Stomach (tissue), 9 donors: ENCODE results near the gene IQCM. TPM values are rescaled to one million over a fixed set of nuclear protein-coding genes. Genes with fewer than 3 reads are reported as not detected.

Source experiments
- DNase-seq, 2 donors: peaks; one replicate each; pipeline versions ENCODE4 v3.0.0 to v3.0.0-alpha.2; 2013 to 2019
- H3K27ac ChIP-seq, 5 donors: fragments of 200-600 bp in 4 of 5; sonication (generic) in 4 of 5; one replicate each; pipeline ENCODE4 v1.5.1; 2013 to 2019; ENCODE audit warnings: mild to moderate bottlenecking in 1 of 5, moderate library complexity in 1 of 5
- H3K27me3 ChIP-seq, 3 donors: fragments of 200-600 bp; sonication (generic); one replicate each; pipeline ENCODE4 v1.5.1; 2017 to 2019; ENCODE audit warnings: mixed run types in 1 of 3
- H3K36me3 ChIP-seq, 4 donors: fragments of 200-600 bp; sonication (generic); 1 replicate in 3 of 4; 2 replicates in 1 of 4; pipeline ENCODE4 v1.5.1; 2016 to 2019
- H3K4me1 ChIP-seq, 4 donors: fragments of 200-600 bp; sonication (generic); one replicate each; pipeline ENCODE4 v1.5.1; 2016 to 2019
- H3K4me3 ChIP-seq, 4 donors: fragments of 200-600 bp; sonication (generic) in 3 of 4; one replicate each; pipeline ENCODE4 v1.5.1; 2016 to 2019; ENCODE audit warnings: mild to moderate bottlenecking in 1 of 4
- H3K9me3 ChIP-seq, 4 donors: fragments of 200-600 bp; sonication (generic); one replicate each; pipeline ENCODE4 v1.5.1; 2016 to 2019
- EP300 ChIP-seq: sonication (generic); formaldehyde crosslinking; IDR thresholded peaks from one replicate; pipeline ENCODE4 v1.6.1; 2017; ENCODE audit warnings: antibody characterized with exemption
- POLR2A ChIP-seq, 4 donors: fragments of 450-650 bp; IDR thresholded peaks; one replicate each; pipeline ENCODE4 v1.6.1; 2016; ENCODE audit warnings: antibody characterized with exemption in 4 of 4, control low read depth in 2 of 4, mild to moderate bottlenecking in 1 of 4, moderate library complexity in 1 of 4
- POLR2AphosphoS5 ChIP-seq, 3 donors: sonication (generic); formaldehyde crosslinking; IDR thresholded peaks; one replicate each; pipeline ENCODE4 v1.6.1; 2016; ENCODE audit warnings: antibody characterized with exemption in 3 of 3
- WGBS, 5 donors: extraction: QIAGEN DNeasy Blood & Tissue Kit in 3 of 5; methylation state at CpG; one replicate each; pipeline versions ENCODE4 v1.1.5 to v1.1.7; 2013 to 2018; 5-methylcytosine and 5-hydroxymethylcytosine counted together
- intact Hi-C: fragments of 100-400 bp; cut with DNase I; formaldehyde crosslinking; loops from one replicate; pipeline ENCODE4 v1.15.1; 2023; ENCODE audit warnings: low total_unique reads
- polyA plus RNA-seq, 3 donors: library from polyadenylated mRNA; stranded (reverse); fragments of 200-250 nt; gene quantifications; one replicate each; pipeline ENCODE4 v1.2.3, GENCODE V29; 2013
- total RNA-seq, 5 donors: library from RNA; depleted of rRNA; stranded (reverse); fragments of >200 nt; gene quantifications; one replicate each; pipeline versions ENCODE4 v1.1.0 to v1.2.3, GENCODE V29; 2014 to 2016
- TF ChIP-seq, protein P1 (sequence below), 7 experiments: fragments of 450-650 bp in 4 of 7; fragments of 200-600 bp in 3 of 7; sonication (generic) in 3 of 7; IDR thresholded peaks; one replicate each; pipeline ENCODE4 v1.5.1; 2016 to 2019; ENCODE audit warnings: antibody characterized with exemption in 7 of 7, control low read depth in 2 of 7, mild to moderate bottlenecking in 1 of 7
- donor health status: healthy with polysubstance abuse.
- donor health status: Bipolar disorder and iron deficiency.
- donor health status: healthy.

Gene IQCM
- total and polyA plus RNA-seq, 8 donors: not detected

DNA sequence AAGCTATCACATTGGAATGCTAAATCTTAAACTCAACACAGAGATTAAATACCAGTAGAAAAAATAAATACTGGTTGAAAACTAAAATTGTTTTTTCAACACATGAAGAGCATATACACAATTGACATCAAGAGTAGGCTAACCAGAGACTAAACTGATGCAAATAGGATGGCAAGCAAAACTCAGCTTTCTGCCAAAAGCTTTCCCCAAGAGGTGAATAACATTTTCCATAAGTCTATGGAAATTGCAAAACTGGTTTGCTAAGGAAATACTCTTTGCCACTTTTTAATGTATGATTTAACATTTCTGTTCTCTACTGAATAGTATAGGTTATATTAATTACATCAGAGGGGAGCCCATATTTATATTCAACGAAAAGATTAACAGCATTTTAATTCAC, 23.8 kb downstream of the IQCM start:
- DNase-seq: peak in 1 of 2 donors; percentile 3
- Histone ChIP-seq H3K27ac (no peak overlapping the region), H3K27me3 (no peaks in the 10 kb centered on the region), H3K9me3 (no peaks in the 10 kb centered on the region), H3K4me1 (no peaks in the 10 kb centered on the region), H3K36me3 (no peaks in the 10 kb centered on the region), H3K4me3 (no peak overlapping the region)
- WGBS, 5 donors: 40 to 63% (median 46%) methylated on average over 1 of the region's 1 CpG
- TF ChIP-seq, protein P1, sequence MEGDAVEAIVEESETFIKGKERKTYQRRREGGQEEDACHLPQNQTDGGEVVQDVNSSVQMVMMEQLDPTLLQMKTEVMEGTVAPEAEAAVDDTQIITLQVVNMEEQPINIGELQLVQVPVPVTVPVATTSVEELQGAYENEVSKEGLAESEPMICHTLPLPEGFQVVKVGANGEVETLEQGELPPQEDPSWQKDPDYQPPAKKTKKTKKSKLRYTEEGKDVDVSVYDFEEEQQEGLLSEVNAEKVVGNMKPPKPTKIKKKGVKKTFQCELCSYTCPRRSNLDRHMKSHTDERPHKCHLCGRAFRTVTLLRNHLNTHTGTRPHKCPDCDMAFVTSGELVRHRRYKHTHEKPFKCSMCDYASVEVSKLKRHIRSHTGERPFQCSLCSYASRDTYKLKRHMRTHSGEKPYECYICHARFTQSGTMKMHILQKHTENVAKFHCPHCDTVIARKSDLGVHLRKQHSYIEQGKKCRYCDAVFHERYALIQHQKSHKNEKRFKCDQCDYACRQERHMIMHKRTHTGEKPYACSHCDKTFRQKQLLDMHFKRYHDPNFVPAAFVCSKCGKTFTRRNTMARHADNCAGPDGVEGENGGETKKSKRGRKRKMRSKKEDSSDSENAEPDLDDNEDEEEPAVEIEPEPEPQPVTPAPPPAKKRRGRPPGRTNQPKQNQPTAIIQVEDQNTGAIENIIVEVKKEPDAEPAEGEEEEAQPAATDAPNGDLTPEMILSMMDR (IDR thresholded peaks at IDR 0.05): no peak
- TF ChIP-seq POLR2AphosphoS5 (IDR thresholded peaks at IDR 0.05): no peak
- intact Hi-C loops: no loop called here

DNA sequence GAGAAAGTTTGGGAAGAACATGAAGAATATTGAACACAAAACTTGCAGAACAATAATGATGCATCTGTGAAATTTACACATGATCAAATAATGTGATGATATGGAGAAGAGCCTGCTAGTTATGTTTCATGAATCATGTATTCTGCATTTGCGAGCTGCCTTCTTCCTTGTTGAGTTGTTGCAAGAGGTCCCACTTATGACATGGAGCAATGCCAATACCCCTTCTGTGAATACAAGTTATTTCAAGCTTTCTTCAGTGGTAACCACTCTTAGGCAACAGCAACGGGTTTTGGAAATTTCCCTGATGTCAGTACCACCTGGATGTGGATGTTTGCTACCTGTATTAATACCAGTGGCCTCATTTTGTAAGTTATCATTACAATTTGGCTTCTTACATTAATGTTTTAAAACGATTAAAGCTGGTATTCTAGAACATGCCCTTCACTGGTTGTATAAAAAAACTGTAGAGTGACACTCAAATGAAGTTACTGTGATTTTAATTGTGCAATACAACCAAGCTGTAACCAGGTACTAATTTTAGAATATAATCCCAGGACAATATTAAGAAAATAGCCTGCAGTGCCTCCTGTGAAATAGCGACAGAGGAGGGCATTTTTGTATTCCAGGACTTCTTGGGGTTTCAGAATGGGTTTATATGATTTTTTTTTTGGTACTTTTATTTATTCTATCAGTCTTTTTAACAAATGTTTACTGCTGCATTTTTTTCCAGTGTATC, 25.3 kb downstream of the IQCM start:
- 44 to 61% (median 58%) methylated on average over 4 of the region's 4 CpGs for WGBS, 5 donors
- Histone ChIP-seq H3K4me1 (no peaks in the 10 kb centered on the region), H3K4me3 (no peak overlapping the region), H3K36me3 (no peaks in the 10 kb centered on the region), H3K9me3 (no peaks in the 10 kb centered on the region), H3K27me3 (no peaks in the 10 kb centered on the region), H3K27ac (no peak overlapping the region)
- intact Hi-C loops: no loop called here
- TF ChIP-seq POLR2AphosphoS5 (IDR thresholded peaks at IDR 0.05) (no peak), POLR2A (IDR thresholded peaks at IDR 0.05) (no peak)
- no peak for DNase-seq

DNA sequence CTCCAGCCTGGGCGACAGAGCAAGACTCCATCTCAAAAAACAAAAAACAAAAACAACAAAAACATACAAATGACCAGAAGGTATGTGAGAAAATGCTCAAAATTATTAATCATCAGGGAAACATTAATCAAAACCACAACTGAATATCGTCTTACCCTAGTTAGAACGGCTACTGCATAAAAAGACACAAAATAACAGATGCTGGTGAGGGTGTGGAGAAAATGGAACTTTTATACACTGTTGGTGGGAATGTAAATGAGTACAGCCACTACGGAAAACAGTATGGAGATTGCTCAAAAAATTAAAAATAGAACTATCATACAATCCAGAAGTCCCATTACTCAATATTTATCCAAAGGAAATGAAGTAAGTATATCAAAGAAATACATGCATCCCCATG, 27.3 kb downstream of the IQCM start:
- DNase-seq: no peak
- Histone ChIP-seq H3K9me3 (no peaks in the 10 kb centered on the region), H3K4me3 (no peak overlapping the region), H3K4me1 (no peaks in the 10 kb centered on the region), H3K36me3 (no peaks in the 10 kb centered on the region), H3K27me3 (no peaks in the 10 kb centered on the region), H3K27ac (no peak overlapping the region)
- intact Hi-C loops: no loop called here
- 79 to 86% (median 83%) methylated on average over 4 of the region's 4 CpGs for WGBS, 5 donors
- TF ChIP-seq POLR2A (IDR thresholded peaks at IDR 0.05): no peak
- TF ChIP-seq EP300: no peak
- TF ChIP-seq POLR2AphosphoS5 (IDR thresholded peaks at IDR 0.05): no peak
- TF ChIP-seq, protein P1 (IDR thresholded peaks at IDR 0.05): no peak

DNA sequence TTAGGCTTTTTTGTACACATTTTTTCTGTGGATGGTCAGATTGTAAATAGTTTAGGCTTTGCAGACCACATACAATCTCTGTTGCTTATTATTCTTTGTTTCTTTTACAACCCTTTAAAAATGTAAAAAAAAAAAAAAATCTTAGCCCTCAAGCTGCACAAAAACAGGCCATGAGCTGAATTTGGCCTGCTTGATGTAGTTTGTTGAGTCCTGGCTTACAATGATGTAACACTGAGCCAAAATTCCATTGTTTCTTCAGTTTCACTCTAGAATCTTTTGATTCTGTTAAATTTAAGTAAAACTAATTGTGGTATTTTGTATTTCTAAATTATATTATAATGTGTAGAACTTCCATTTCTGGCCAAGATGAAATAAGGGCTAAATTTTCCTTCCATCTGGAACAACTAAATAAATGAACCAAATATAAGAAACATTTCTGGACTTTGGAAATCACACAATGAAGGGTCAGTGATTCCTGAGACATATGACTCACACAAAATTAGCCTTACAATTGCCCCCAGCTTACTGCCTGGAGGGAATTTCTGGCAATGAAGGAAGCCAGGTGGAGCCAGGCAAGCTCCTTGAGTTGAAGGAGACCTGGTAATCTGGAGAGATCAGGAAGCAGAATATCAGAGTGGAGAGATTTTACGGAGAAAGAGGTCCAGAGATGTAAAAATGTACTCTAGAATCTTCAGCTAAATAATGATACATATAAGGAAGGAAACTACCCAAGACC, 29.8 kb downstream of the IQCM start:
- TF ChIP-seq, protein P1 (IDR thresholded peaks at IDR 0.05): no peak
- TF ChIP-seq POLR2AphosphoS5 (IDR thresholded peaks at IDR 0.05): no peak
- H3K4me3 ChIP-seq: no peak overlapping the region
- no peaks in the 10 kb centered on the region for H3K9me3 ChIP-seq
- H3K4me1 ChIP-seq: no peaks in the 10 kb centered on the region
- intact Hi-C loops: no loop called here
- no peaks in the 10 kb centered on the region for H3K27me3 ChIP-seq
- DNase-seq: peak in 1 of 2 donors; percentile 29
- WGBS, 5 donors: 75 to 95% (median 91%) methylated on average over 1 of the region's 1 CpG
- H3K27ac ChIP-seq: no peak overlapping the region
- H3K36me3 ChIP-seq: no peaks in the 10 kb centered on the region

DNA sequence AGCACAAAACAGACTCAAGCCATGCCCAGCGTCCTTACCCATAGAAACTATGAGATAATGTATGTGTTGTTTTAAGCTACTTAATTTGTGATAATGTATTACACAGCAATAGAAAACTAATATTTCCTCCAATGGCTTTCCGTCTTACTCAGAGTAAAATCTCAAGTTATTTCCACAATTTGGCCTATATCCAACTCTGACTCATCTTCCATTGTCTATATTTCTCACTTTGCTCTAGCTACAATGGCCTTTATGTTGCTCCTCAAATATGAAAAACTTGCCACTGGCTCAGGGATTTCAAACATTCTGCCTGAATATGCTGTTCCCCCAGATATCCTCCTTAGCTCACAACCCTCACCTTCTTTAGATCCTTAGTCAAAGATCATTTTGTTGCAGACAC, 31.6 kb downstream of the IQCM start:
- Histone ChIP-seq H3K27ac (no peak overlapping the region), H3K4me3 (no peak overlapping the region), H3K9me3 (no peaks in the 10 kb centered on the region), H3K4me1 (no peaks in the 10 kb centered on the region), H3K36me3 (no peaks in the 10 kb centered on the region), H3K27me3 (no peaks in the 10 kb centered on the region)
- no peak for DNase-seq
- intact Hi-C loops: no loop called here
- TF ChIP-seq POLR2A (IDR thresholded peaks at IDR 0.05) (no peak), POLR2AphosphoS5 (IDR thresholded peaks at IDR 0.05) (no peak), EP300 (no peak)
- TF ChIP-seq, protein P1 (IDR thresholded peaks at IDR 0.05): no peak
- WGBS, 5 donors: 77 to 89% (median 82%) methylated on average over 2 of the region's 2 CpGs
